Effector memory CD4-positive, alpha-beta T cell (primary cell): ENCODE measurements around the gene DSCAML1.
"Not testable (repeated sequence)": the region's sequence is repeated elsewhere in the genome, so short reads cannot be mapped to it uniquely, and the experiment has no call there.

Source experiments
- DNase-seq, 3 donors: peaks; one replicate each; pipeline ENCODE4 v3.0.0-alpha.2; 2020
- H3K27ac ChIP-seq: 2 replicates; pipeline ENCODE4 v1.7.0; 2013; ENCODE audit warnings: mild to moderate bottlenecking, low read length, moderate library complexity; ENCODE audit not compliant: insufficient read depth, poor library complexity, severe bottlenecking
- H3K27me3 ChIP-seq: replicated peaks from 2 replicates; pipeline ENCODE4 v1.7.0; 2013; ENCODE audit warnings: mild to moderate bottlenecking, low read length; ENCODE audit not compliant: insufficient read depth, control insufficient read depth, poor library complexity, severe bottlenecking
- H3K36me3 ChIP-seq: 2 replicates; pipeline ENCODE4 v1.7.0; 2013; ENCODE audit warnings: mild to moderate bottlenecking, low read length, moderate library complexity; ENCODE audit not compliant: control insufficient read depth, insufficient read depth
- H3K4me1 ChIP-seq: 2 replicates; pipeline ENCODE4 v1.7.0; 2013; ENCODE audit warnings: low read length, mild to moderate bottlenecking; ENCODE audit not compliant: control insufficient read depth, insufficient read depth, poor library complexity, severe bottlenecking
- H3K4me3 ChIP-seq: 2 replicates; pipeline ENCODE4 v1.7.0; 2013; ENCODE audit warnings: low read length, low read depth, mild to moderate bottlenecking; ENCODE audit not compliant: insufficient read depth, poor library complexity, severe bottlenecking
- H3K9me3 ChIP-seq: 2 replicates; pipeline ENCODE4 v1.7.0; 2013; ENCODE audit warnings: mild to moderate bottlenecking, low read length, moderate library complexity; ENCODE audit not compliant: control insufficient read depth

DSCAML1 gene

DNA sequence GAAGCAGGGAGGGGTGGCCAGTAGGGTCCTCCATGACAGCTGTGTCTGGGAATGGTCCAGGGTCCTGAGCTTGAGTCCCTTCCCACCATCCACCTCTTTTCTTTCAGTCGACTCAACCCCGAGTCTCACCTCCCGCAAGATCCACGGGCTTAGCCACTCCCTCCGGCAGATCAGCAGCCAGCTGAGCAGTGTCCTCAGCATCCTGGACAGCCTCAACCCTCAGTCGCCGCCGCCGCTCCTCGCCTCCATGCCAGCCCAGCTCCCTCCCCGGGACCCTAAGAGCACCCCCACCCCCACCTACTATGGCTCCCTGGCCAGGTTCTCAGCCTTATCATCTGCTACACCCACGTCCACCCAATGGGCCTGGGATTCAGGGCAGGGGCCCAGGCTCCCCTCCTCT lies 387.5 kb downstream of the DSCAML1 start:
- Histone ChIP-seq H3K4me3 (no peak overlapping the region), H3K27ac (no peak overlapping the region), H3K9me3 (no peaks in the 10 kb centered on the region), H3K36me3 (peaks cover 19% of the 10 kb centered on the region), H3K4me1 (no peaks in the 10 kb centered on the region), H3K27me3 (no peaks in the 10 kb centered on the region)
- DNase-seq: no peak

- Histone ChIP-seq H3K4me1 (no peaks in the 10 kb centered on the region), H3K27me3 (no peaks in the 10 kb centered on the region), H3K27ac (no peak overlapping the region), H3K4me3 (no peak overlapping the region), H3K36me3 (peaks cover 19% of the 10 kb centered on the region), H3K9me3 (no peaks in the 10 kb centered on the region)
- DNase-seq: no peak
Observed at GRCh38 chr11:117408356-117408755, 388.7 kb downstream of the DSCAML1 start.

DNA sequence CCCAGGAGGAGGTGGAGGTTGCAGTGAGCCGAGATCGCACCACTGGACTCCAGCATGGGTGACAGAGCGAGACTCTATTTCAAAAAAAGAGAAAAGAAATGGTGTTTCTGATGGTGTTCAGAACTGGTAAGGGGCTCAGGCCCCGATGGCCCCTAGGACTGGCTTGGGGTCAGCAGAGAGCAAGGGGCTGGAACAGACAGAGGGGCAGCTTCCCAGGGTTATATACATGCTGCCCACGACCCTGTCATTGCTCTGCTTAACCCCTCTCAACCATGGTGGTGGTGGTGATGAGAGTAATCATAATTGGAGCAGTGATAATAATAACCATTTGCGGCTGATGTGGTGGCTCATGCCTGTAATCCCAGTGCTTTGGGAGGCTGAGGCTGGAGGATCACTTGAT lies 390.0 kb downstream of the DSCAML1 start:
- Histone ChIP-seq H3K27ac (no peak overlapping the region), H3K9me3 (no peaks in the 10 kb centered on the region), H3K4me1 (no peaks in the 10 kb centered on the region), H3K4me3 (no peak overlapping the region), H3K36me3 (peaks cover 19% of the 10 kb centered on the region), H3K27me3 (no peaks in the 10 kb centered on the region)
- DNase-seq: no peak

DNA sequence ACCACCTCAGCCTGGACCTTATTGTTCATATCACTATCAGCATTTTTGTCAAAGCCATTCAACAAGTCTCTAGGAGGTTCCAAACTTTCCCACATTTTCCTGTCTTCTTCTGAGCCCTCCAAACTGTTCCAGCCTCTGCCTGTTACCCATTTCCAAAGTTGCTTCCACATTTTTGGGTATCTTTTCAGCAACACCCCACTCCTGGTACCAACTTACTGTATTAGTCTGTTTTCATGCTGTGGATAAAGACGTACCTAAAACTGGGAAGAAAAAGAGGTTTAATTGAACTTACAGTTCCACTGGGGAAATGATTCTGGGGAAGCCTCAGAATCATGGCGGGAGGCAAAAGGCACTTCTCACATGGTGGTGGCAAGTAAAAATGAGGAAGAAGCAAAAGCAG lies 391.1 kb downstream of the DSCAML1 start:
- not testable (repeated sequence) for H3K4me3 ChIP-seq, H3K4me1 ChIP-seq, H3K27ac ChIP-seq, DNase-seq, H3K27me3 ChIP-seq, H3K9me3 ChIP-seq
- peaks cover 19% of the 10 kb centered on the region for H3K36me3 ChIP-seq

DNA sequence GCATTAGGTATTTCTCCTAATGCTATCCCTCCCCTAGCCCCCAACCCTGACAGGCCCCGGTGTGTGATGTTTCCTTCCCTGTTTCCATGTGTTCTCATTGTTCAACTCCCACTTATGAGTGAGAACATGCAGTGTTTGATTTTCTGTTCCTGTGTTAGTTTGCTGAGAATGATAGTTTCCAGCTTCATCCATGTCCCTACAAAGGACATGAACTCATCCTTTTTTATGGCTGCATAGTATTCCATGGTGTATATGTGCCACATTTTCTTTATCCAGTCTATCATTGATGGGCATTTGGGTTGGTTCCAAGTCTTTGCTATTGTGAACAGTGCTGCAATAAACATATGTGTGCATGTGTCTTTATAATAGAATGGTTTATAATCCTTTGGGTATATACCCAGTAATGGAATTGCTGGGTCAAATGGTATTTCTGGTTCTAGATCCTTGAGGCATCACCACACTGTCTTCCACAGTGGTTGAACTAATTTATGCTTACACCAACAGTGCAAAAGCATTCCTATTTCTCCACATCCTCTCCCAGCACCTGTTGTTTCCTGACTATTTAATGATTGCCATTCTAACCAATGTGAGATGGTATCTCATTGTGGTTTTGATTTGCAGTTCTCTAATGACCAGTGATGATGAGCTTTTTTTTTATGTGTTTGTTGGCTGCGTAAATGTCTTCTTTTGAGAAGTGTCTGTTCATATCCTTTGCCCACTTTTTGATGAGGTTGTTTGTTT lies 397.7 kb downstream of the DSCAML1 start:
- H3K9me3 ChIP-seq, H3K27ac ChIP-seq, H3K4me3 ChIP-seq, H3K4me1 ChIP-seq, DNase-seq, H3K27me3 ChIP-seq: not testable (repeated sequence)
- H3K36me3 ChIP-seq: peaks cover 32% of the 10 kb centered on the region

GRCh38 chr11:117398618-117399017 lies 398.4 kb downstream of the DSCAML1 start:
- H3K27me3 ChIP-seq, H3K9me3 ChIP-seq, H3K27ac ChIP-seq, H3K4me3 ChIP-seq, DNase-seq, H3K4me1 ChIP-seq: not testable (repeated sequence)
- H3K36me3 ChIP-seq: peaks cover 38% of the 10 kb centered on the region

GRCh38 chr11:117396970-117397369 lies 400.0 kb downstream of the DSCAML1 start:
- no peaks in the 10 kb centered on the region for H3K4me1 ChIP-seq
- H3K36me3 ChIP-seq: peaks cover 55% of the 10 kb centered on the region
- no peak for DNase-seq
- no peaks in the 10 kb centered on the region for H3K9me3 ChIP-seq
- no peak overlapping the region for H3K27ac ChIP-seq
- no peaks in the 10 kb centered on the region for H3K27me3 ChIP-seq
- H3K4me3 ChIP-seq: no peak overlapping the region

- Histone ChIP-seq H3K27me3 (no peaks in the 10 kb centered on the region), H3K36me3 (peaks cover 68% of the 10 kb centered on the region), H3K4me1 (no peaks in the 10 kb centered on the region), H3K9me3 (no peaks in the 10 kb centered on the region), H3K27ac (no peak overlapping the region), H3K4me3 (no peak overlapping the region)
- no peak for DNase-seq
Observed at GRCh38 chr11:117395476-117395875, 401.5 kb downstream of the DSCAML1 start.

DNA sequence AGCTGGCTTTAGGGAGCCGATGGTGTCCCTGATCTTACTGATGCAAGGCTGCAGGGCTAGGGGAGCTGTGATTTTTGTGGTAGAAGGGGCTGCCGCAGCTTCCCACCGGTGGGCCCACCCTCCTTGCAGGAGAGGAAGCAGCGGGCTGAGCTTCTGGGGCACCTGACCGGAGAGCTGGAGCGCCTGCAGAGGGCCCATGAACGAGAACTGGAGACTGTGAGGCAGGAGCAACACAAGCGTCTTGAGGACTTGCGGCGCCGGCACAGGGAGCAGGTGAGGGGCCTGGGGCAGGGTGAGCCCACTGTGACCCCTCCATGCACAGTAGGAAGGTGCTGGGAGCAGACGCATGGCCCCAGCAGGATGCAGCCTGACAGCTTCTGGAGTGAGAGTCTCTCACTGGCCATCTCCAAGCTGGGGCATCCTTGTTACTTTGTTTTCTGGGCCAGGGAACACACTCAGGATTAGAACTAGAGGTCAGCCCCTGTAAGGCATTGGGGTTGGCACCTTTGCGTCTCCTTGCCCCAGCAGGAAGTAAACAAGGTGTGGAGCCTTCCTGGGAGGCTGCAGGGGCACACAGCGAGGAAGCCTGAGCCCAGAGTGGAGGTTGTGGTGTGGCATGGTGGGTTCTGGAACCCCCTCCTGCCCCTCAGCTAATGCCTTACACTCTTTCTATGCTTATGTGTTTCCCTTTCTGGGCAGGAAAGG lies 402.6 kb downstream of the DSCAML1 start:
- H3K27me3 ChIP-seq: no peaks in the 10 kb centered on the region
- no peak overlapping the region for H3K4me3 ChIP-seq
- no peak for DNase-seq
- H3K36me3 ChIP-seq: peaks cover 68% of the 10 kb centered on the region
- H3K9me3 ChIP-seq: no peaks in the 10 kb centered on the region
- no peaks in the 10 kb centered on the region for H3K4me1 ChIP-seq
- H3K27ac ChIP-seq: no peak overlapping the region

DNA sequence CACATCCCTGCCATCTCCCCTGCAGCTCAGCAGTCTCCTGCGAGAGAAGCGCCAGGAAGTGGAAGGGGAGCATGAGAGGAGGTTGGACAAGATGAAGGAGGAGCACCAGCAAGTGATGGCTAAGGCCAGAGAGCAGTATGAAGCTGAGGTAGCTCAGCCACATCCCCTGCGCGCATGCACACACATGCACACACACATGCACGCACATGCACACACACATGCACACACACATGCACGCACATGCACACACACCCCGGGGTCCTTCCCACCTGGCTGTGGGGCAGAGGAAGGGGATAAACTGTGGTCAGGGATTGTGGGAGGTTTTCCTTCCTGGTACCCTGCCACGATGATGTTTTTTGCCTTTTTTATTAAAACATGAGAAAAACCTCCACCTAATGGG lies 404.0 kb downstream of the DSCAML1 start:
- H3K4me1 ChIP-seq: no peaks in the 10 kb centered on the region
- no peak overlapping the region for H3K4me3 ChIP-seq
- peaks cover 71% of the 10 kb centered on the region for H3K36me3 ChIP-seq
- no peaks in the 10 kb centered on the region for H3K9me3 ChIP-seq
- H3K27ac ChIP-seq: no peak overlapping the region
- no peaks in the 10 kb centered on the region for H3K27me3 ChIP-seq
- DNase-seq: no peak
